Activated CD4-positive, alpha-beta T cell treated with anti-CD3 and anti-CD28 coated beads, Interleukin-2, amount 50 U/mL, for 24 hours (primary cell): ENCODE data around the gene TULP3.
"Not testable (repeated sequence)": the region's sequence is repeated elsewhere in the genome, so short reads cannot be mapped to it uniquely, and the experiment has no call there.

Experiments used
- DNase-seq, 2 donors: peaks; one replicate each; pipeline ENCODE4 v3.0.0-alpha.2; 2020; ENCODE audit warnings: low read depth in 1 of 2, low spot score in 1 of 2

The TULP3 gene, protein sequence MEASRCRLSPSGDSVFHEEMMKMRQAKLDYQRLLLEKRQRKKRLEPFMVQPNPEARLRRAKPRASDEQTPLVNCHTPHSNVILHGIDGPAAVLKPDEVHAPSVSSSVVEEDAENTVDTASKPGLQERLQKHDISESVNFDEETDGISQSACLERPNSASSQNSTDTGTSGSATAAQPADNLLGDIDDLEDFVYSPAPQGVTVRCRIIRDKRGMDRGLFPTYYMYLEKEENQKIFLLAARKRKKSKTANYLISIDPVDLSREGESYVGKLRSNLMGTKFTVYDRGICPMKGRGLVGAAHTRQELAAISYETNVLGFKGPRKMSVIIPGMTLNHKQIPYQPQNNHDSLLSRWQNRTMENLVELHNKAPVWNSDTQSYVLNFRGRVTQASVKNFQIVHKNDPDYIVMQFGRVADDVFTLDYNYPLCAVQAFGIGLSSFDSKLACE

DNA sequence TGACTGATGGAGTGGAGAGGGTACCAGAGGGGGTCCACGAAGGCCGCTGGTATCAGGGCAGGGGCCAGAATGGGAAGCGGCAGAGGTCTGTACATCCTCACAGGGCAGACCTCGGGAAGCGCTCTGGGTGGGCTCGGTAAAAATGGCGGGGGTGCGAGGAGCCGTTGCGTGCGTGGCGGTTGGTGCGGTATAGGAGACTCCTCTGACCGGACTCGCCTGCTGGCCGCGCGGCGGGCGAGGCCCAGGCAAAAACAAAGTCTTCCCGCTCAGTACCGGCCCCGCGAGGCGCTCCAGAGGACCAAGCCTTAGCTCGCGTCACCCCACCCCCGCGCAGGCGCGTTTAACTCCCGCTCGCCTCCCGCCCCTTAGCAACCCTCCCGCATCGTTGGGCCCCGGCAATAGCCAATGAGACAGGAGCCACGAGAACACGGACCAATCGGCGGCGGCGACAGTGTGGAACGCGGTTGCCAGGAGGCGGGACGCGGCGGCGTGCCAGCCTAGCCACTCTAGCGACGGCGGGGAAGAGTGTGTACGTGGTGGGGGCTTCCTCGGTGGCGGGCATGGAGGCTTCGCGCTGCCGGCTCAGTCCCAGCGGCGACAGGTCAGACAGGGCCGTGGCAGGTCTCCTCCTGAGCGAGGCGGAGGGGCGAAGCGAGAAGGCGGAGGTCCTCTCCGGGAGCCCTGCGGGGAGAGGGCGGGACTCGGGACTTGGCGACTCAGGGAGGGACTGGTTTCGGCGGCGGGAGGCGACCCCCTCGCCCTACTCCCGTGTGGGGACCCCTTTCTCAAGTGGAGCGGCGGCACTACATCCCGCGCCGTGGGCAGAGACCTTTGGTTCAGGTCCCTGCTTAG, at the start of gene TULP3:
TULP3 (plus strand) TSS at position 504 of the 852 bp plus-strand sequence; CDS start at position 561, 57 bp downstream.
- peak; percentile 96 to 98 for DNase-seq

DNA sequence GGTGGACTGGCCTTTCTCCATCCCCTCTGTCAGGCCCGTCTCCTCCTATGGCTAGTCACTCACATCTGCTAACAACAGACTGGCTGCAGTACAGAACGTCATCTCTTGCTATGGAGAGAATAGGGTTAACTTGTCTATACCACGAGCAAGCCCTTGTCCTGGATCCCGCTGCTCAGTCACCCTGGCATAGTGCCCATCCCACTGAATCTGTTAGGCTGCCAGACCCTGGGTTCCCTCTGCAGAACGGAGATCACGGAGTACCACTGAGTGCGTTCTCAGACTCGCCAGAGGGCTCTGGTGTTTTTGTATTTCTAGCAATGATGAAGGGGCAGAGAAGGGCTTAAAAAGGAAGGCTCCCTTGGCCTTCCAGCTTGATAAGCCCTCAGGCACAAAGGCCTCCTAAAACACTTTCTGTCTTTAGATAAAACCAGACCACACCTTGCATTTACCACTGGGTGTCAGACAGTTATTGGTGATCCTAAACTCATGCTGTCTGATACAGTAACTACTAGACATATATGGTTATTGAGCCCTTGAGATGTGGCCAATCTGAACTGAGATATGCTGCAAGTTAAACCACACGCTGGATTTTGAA, 49.5 kb upstream of the TULP3 start:
- DNase-seq: no peak

DNA sequence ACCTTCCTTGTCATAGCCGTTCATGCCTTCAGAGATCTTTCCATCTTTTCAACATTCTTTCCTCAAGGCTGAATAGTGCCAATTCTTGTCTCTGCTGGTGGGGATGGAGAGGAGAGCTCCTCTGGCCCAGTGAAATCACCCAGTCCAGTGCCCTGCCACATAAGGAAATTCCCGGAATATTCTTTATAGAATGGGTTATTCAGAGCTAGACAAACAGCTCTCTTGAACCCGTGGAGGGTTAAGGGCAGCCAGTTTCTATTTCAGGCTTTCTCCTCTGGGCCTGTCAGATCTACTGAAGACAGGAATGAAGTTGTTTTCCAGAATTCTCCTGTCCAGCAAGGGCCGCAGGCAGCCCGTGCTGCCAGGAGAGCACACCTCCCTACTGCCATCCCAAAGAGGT, 47.7 kb upstream of the TULP3 start:
- no peak for DNase-seq

DNA sequence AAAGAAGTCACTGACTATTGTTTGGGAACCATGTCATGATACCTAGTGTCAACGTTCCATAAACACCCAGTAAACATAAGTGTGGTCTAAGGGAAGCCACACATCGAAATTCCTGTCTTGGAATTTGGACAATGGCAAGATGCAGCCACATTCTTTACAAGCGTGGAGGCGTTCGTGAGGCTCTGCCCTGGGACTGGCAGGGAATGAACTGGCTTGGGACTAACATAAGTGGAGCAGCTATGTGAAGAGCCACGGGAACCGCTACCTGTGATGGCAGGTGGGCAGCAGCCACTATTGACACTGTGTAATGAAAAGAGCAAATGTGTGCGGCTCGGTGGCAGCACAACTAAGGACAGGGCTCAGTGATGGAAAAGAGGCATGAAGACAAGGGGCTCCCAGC, 45.9 kb upstream of the TULP3 start:
- no peak for DNase-seq

DNA sequence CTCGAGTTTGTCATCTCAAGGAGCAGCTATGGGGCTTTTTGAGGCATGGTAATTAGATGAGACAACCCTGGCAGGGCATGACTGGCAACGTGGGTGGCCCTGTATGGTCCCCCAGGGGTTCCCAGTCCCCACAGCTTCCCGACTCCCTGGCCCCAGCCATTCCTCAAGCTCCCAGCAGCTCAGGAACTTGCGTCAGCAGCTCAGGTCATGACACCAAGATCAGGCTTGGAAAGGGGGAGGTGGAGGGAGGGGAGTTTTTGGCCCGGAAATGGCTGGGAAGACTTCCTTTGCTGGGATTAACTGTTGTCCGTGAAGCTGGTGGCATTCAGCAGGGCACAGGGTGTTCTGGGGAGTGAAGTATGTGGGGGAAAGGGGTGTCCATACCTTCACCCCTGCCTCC, 45.4 kb upstream of the TULP3 start:
- DNase-seq: no peak

DNA sequence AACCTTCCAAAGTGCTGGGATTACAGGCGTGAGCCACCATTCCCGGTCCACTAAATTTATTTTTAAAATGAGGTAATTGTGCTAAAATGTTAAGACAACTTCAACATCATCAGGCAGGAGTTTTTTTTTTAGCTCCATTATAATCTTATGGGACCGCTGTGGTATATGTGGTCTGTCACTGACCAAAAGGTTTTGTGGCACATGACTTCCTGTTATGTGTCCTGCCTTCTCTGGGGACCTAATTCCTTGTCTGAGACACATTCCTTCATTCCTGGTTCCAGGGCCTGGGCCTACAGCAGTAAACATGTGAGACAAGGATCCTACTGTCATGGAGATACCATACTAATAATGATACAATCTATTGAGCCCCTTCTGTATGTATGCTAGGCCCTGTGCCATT, 38.8 kb upstream of the TULP3 start:
- no peak for DNase-seq

DNA sequence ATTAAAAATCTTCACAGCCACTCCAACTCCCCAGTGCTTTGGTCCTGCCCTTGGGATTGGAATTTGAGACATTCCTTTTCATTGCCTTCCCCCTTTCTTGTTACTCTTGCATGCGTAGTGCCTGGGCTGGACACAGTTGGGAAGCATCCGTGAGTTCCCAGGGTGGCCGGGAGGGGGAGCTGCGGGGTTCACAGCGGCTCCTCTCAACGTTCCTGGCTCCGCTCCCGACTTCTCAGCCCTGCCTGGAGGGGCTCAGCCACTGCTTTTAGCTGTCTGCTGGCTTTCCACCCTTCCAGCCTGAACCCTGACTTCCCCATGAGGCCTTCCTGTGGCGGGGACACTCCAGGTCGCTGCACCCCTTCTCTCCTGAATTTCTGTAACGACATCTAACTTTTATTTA, 37.1 kb upstream of the TULP3 start:
- peak; percentile 16 to 30 for DNase-seq

DNA sequence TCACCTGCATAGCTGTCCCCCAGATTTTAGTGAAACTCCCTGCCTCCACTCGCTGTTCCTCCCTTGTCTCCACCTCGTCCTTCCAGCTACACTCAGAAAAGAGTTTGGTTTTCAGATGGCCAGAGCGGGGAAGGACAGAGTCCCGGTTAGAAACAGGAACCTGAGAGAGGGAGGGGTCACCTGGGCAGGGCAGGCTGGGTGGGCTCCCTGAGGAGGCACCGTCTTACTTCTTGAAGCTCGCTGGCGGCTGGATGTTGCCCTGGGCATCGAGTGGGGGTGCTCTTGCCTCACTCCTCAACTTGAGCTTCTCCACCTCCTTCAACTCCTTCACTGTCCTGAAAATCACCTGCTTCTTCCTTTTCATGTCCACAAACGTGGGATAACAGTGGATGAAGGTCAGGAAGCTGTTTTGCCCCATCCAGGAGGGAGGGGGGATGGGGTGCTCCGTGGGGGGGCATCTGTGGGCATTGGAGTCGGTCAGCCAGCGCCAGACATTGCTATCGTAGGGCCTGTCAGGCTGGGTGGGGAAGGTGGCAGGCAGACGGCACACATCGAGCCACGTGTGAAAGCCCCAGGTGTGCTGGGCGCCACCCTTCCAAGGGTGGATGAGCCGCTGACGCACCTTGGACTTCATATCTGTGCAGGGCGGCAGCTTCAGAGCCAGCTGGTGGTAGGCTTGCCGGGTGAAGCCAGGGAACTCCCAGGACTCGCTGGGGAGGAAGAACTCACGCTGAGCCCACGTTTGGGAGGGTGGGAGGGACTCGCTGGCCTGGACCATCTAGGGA, 35.8 kb upstream of the TULP3 start:
- DNase-seq: no peak

DNA sequence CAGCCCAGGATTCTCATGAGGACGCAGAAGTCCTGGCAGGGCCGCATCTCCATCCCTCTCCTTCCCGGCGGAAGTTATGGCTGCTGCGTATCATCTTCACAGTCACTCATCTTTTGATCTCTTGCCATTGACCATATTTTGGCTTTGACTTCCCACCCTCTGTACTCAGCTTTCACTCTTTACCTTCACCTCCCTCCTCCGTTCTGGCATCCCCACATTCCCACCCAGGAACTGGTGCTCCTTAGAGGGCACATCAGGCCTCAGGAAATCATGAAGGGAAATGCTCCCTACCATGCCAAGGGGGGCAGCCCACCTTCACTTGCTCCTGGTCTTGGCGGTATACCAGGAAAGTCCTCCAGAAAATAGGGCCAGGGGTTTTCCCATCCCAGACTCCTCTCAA, 35.1 kb upstream of the TULP3 start:
- DNase-seq: no peak

DNA sequence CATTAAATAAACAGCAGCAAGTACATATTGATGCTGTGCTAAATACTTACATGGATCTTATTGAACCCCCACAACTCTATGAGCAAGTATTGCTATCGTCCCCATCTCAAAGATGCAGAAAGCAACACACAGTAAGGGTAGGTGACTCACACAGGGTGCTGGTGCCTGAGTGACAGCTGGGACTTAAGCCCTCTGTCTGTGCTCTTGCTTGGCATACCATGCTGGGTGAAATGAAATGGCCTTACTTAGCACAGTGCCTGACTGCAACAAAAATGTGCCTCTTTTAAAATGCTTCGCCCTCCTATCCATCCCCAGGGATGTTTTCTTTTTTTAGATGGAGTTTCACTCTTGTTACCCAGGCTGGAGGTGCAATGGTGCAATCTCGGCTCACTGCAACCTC, 34.6 kb upstream of the TULP3 start:
- DNase-seq: no peak

DNA sequence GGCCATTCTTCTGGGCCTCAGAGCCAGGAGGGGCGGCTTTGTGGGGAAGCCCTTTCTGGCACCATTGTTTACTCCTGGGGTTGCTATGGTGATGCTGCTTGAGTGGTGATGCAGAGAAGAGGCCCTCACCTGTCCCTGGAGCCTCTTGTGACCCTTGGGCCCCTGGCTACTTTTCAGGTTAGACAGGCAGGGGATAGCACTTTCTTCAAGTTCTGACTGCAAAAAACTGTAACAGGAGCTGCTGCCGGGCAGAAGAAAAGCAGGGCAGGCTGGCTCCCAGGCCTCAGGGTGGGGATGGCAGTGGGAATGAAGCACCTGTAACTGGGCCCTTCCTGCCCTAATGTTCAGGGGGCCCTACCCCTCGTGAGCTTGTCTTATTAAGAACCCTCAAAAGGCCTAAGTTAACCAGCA, 33.7 kb upstream of the TULP3 start, which contains the start of gene TEX52:
TEX52 (minus strand) TSS at position 19 of the 411 bp plus-strand sequence; CDS start at position 6, 13 bp downstream.
- no peak for DNase-seq

DNA sequence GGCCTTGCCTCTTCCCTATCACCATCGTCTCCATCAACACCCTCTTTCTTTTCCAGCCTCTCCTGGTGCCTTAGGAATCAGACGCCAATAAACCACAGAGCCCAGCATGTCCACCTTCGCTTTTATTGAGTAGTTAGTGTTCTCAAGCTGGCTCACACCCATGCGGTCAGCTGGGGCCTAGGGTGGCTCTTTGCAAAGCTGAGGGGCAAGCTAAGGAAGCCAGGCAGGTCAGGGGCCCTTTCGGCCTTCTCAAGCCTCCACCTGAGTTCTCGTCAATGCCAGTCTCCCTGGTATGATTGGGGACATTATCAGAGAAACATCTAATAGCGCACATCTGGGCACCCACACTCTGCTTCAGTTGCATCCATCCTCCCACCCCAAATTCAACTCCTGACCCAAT, 33.1 kb upstream of the TULP3 start:
- no peak for DNase-seq

DNA sequence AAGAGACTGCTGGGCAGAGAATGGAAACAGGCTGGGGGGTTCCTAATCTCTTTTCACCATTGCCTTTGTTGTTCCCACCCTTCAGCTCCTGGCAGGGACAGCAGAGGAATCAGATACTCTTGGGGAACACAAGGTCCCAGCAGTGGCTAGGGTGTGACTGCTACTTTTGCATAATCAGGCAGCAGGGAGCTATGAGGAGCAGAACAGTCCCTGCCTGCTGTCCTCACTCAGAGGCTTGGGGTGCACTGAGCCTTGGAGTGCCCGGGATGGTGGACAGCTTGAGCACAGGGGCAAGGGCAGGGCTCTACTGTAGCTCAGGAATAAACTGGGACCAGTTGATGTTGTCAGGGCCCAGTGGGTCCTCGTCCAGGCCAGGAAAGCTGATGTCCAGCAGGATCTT, 32.4 kb upstream of the TULP3 start:
- DNase-seq: no peak

DNA sequence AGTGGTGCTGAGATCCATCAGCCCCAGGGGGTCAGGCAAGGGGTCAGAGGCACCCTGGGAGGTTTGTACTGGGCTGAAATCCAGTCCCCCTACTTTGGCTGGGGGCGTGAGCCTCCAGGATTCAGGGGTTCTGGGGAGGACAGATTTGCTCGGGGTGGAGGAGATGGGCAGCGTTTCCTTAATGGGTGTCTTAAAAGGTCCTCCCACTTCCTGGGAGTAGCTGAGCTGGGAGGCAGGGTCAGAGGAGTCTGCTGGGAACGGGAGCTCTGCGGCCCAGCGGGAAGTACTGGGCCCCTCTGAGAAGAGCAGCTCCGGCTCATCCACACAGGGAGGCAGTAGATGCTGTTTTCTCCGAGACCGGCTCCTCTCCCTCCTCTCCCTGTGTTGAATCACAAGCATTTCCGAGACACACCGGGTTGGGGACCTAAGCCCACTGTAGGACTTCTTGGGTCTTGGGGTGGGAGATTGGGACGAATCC, 31.7 kb upstream of the TULP3 start:
- no peak for DNase-seq

DNA sequence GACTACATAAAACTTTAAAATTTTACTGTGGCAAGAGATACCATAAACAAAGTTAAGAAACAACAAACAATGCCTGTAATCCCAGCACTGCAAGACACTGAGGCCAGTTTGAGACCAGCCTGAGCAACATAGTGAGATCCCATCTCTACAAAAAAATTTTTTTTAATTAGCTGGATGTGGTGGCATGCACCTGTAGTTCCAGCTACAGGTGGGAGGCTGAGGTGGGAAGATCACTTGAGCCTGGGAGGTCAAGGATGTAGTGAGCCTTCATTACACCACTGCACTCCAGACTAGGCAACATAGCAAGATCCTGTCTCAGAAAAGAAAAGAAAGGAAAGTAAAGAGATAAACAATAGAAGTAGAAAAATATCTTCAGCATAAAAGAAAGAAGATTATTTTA, 30.5 kb upstream of the TULP3 start:
- DNase-seq: no peak

DNA sequence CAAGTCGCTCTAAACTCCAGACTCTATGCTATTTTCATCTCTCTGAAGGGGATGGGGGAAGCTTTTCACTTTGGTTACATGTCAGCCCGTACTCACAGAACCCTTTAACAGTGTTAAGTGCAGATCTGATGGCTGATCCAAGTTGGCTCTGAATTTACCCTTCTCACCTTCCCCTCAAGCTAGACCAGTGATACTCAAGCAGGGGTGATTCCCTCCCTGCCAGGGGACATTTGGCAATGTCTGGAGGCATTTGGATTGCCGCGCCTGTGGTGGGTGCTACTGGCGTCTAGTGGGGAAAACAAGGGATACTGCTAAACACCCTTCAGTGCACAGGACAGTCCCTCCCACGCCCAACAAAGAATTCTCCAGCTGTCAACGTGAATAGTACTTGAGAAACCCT, 27.8 kb upstream of the TULP3 start:
- no peak for DNase-seq

DNA sequence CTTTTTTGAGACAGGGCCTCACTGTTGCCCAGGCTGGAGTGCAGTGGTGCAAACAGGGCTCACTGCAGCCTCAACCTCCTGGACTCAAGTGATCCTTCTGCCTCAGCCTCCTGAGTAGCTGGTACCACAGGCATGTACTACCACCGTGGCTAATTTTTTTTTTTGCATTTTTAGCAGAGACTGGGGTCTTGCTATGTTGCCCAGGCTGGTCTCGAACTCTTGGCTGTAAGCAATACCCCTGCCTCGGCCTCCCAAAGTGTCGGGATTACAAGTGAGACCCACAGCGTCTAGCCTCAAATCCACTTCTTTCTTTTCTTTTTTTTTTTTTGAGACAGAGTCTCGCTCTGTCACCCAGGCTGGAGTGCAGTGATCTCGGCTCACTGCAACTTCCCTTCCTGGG, 27.3 kb upstream of the TULP3 start:
- not testable (repeated sequence) for DNase-seq

DNA sequence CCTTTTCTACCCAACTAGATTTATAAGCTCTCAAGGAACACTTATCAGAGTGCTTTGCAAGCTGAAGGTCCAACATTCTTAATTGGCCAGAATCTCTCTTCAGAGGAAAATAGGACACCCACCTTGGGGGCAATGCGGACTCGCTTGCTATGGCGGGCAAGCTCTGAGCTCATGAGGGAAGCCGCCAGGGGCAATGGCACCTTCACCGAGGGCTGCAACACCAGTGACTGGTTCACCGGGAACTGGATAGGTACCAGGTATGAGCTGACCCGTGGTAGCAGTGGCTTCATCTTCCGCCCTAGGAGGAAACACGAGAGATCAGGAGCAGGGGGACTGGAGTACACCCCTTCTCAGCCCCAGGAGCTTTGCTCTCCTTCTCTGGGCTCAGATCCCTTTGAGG, 26.5 kb upstream of the TULP3 start:
- no peak for DNase-seq

DNA sequence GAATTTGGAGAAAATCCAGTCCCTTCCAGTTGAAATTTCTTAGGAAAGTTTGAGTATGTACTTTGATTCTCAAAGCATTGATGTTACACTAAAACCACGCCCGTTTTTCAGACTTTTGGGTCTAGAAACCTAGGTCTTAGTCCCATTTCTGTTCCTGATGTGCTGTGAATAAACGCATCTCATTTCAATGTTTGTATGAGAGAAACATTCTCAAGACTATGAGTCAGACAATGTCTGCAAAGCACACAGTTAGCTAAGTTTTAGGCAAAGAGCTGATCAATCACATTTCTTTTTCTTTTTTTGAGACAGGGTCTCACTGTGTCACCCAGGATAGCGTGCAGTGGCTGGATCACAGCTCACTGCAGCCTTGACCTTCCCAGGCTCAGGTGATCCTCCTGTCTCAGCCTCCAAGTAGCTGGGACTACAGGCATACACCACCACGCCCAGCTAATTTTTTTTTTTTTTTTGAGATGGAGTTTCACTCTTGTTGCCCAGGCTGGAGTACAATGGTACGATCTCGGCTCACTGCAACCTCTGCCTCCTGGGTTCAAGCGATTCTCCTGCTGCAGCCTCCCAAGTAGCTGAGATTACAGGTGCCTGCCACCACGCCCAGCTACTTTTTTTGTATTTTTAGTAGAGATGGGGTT, 21.6 kb upstream of the TULP3 start:
- not testable (repeated sequence) for DNase-seq

DNA sequence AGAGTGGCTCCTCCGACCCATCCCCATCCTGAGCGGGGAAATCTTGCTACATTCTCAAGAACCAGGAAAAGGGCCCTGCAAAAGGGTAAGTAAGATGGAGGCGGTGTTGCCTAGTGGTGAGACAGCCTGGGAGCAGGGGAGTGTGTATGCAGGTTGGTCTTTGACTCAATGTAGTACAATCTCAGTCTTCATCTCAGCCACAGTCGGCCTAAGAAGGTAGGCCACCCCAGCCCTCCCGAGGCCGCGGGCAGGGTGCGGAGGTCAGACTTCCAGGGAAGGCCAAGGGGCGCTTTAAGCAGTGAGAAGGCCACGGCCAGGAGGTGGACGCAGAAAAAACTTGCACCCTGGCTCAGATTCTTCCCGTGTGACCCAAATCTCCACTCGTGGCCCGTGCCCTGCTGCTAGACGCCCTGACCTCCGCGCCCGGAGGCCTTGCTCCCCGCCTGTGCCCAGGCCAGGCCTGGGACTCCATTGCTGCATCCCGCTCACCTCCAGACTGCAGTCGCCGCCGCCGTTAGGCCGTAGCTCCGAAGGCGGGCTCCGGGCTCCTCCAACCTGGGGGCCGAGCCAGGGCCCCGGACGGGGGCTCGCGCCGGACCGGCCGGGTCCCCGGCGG, 14.2 kb upstream of the TULP3 start:
- DNase-seq: no peak
